ENCODE data around the gene TEDDM1.

DNA sequence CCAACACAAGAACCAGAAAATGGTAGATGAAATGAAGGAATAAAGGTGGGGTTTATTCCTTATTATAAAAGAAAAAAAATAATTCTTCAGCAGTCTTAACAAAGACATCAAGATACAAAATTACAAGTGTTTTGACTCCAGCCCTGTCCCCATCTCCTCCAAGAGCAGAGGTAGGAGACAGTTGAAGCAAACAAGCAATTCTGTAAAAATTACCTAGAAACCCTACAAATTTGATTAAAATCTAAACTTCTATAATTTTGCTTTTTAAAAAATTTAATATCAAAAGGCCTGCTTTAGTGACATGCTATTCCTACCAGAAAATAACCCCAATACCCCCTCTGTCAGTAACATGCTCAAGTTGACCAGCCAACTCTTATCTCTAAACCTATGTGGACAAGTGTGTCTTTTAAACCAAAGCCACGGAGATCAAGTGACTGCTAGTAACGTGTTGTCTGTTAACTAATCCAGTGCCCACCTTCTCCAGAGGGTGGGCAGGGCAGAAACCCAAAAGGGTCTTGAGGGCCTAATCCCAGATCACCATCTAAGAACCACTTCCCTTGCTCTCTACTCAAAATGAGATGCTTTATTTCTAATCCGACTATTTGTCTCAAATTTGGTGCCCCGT is 17.3 kb downstream of the TEDDM1 start:
- TF ChIP-seq, protein P1, sequence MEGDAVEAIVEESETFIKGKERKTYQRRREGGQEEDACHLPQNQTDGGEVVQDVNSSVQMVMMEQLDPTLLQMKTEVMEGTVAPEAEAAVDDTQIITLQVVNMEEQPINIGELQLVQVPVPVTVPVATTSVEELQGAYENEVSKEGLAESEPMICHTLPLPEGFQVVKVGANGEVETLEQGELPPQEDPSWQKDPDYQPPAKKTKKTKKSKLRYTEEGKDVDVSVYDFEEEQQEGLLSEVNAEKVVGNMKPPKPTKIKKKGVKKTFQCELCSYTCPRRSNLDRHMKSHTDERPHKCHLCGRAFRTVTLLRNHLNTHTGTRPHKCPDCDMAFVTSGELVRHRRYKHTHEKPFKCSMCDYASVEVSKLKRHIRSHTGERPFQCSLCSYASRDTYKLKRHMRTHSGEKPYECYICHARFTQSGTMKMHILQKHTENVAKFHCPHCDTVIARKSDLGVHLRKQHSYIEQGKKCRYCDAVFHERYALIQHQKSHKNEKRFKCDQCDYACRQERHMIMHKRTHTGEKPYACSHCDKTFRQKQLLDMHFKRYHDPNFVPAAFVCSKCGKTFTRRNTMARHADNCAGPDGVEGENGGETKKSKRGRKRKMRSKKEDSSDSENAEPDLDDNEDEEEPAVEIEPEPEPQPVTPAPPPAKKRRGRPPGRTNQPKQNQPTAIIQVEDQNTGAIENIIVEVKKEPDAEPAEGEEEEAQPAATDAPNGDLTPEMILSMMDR (conservative IDR thresholded peaks at IDR 0.05; ENCODE audit: low read length), result no peak
- no peak for TF ChIP-seq EZH2phosphoT487 (IDR thresholded peaks at IDR 0.05; ENCODE audit: borderline replicate concordance, low read depth, low read length)
